ENCODE data around the gene CD6.

Gene CD6

GRCh38 chr11:60930394-60930793 lies 41.1 kb upstream of the CD6 start:
- no peak for TF ChIP-seq CTCF (conservative IDR thresholded peaks at IDR 0.05)
- H3K27ac ChIP-seq, result no peak overlapping the region

- no peak overlapping the region for H3K27ac ChIP-seq
- TF ChIP-seq CTCF (conservative IDR thresholded peaks at IDR 0.05), result no peak
Observed at GRCh38 chr11:60931917-60932316, 39.6 kb upstream of the CD6 start.

- no peak for TF ChIP-seq CTCF (conservative IDR thresholded peaks at IDR 0.05)
- no peak overlapping the region for H3K27ac ChIP-seq
Observed at GRCh38 chr11:60932605-60933356, 38.7 kb upstream of the CD6 start.

GRCh38 chr11:60933416-60934123 lies 37.9 kb upstream of the CD6 start:
- H3K27ac ChIP-seq, result no peak overlapping the region
- TF ChIP-seq CTCF (conservative IDR thresholded peaks at IDR 0.05), result no peak

GRCh38 chr11:60934124-60934789 lies 37.2 kb upstream of the CD6 start:
- no peak for TF ChIP-seq CTCF (conservative IDR thresholded peaks at IDR 0.05)

GRCh38 chr11:60934790-60935605 lies 36.5 kb upstream of the CD6 start:
- H3K27ac ChIP-seq, result no peak overlapping the region
- no peak for TF ChIP-seq CTCF (conservative IDR thresholded peaks at IDR 0.05)

More at GRCh38 chr11:60934124-60934789, 37.2 kb upstream of the CD6 start:
- H3K27ac ChIP-seq, result no peak overlapping the region

Data from VCaP (cell line).